Mesothelial cell of epicardium (in vitro differentiated cells): ENCODE measurements around the gene CD68. TPM values are rescaled to one million over a fixed set of nuclear protein-coding genes. Genes with fewer than 3 reads are reported as not detected.

Source experiments
- DNase-seq, 2 experiments: peaks; one replicate each; pipeline ENCODE4 v3.0.0; 2021; ENCODE audit warnings: low spot score in 2 of 2; ENCODE audit not compliant: unreplicated experiment in 2 of 2
- H3K27ac Mint-ChIP-seq: 2 replicates; pipeline ENCODE4 v1.8.0; 2021; ENCODE audit warnings: mixed read lengths
- H3K27me3 Mint-ChIP-seq: 2 replicates; pipeline ENCODE4 v1.8.0; 2021; ENCODE audit warnings: low read depth, mixed read lengths
- H3K36me3 Mint-ChIP-seq: 2 replicates; pipeline ENCODE4 v1.8.0; 2021; ENCODE audit warnings: mixed read lengths
- H3K4me1 Mint-ChIP-seq: 2 replicates; pipeline ENCODE4 v1.8.0; 2021; ENCODE audit warnings: mixed read lengths
- H3K4me3 Mint-ChIP-seq: 2 replicates; pipeline ENCODE4 v1.8.0; 2021; ENCODE audit warnings: mild to moderate bottlenecking, moderate library complexity, mixed read lengths
- H3K9me3 Mint-ChIP-seq: 2 replicates; pipeline ENCODE4 v1.8.0; 2021; ENCODE audit warnings: mixed read lengths
- total RNA-seq: library from RNA; stranded (reverse); gene quantifications from 3 replicates; pipeline ENCODE4 v1.2.1, GENCODE V29; 2021
- TF ChIP-seq, protein P1 (sequence below): fragments of 200-600 bp; sonication (generic); IDR thresholded peaks from one replicate; pipeline ENCODE4 v1.5.0; 2021; ENCODE audit warnings: antibody characterized with exemption; ENCODE audit not compliant: unreplicated experiment

The CD68 gene
- total RNA-seq, 1 donor from 2014 or later = 0.78 TPM

GRCh38 chr17:7610641-7611040 lies 31.2 kb downstream of the CD68 start:
- peaks cover 35% of the 10 kb centered on the region for H3K4me1 Mint-ChIP-seq
- H3K9me3 Mint-ChIP-seq = no peaks in the 10 kb centered on the region
- DNase-seq = no peak
- no peak overlapping the region for H3K27ac Mint-ChIP-seq
- TF ChIP-seq, protein P1, sequence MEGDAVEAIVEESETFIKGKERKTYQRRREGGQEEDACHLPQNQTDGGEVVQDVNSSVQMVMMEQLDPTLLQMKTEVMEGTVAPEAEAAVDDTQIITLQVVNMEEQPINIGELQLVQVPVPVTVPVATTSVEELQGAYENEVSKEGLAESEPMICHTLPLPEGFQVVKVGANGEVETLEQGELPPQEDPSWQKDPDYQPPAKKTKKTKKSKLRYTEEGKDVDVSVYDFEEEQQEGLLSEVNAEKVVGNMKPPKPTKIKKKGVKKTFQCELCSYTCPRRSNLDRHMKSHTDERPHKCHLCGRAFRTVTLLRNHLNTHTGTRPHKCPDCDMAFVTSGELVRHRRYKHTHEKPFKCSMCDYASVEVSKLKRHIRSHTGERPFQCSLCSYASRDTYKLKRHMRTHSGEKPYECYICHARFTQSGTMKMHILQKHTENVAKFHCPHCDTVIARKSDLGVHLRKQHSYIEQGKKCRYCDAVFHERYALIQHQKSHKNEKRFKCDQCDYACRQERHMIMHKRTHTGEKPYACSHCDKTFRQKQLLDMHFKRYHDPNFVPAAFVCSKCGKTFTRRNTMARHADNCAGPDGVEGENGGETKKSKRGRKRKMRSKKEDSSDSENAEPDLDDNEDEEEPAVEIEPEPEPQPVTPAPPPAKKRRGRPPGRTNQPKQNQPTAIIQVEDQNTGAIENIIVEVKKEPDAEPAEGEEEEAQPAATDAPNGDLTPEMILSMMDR = no peak
- H3K27me3 Mint-ChIP-seq = no peaks in the 10 kb centered on the region
- peaks cover 8% of the 10 kb centered on the region for H3K36me3 Mint-ChIP-seq
- no peak overlapping the region for H3K4me3 Mint-ChIP-seq

DNA sequence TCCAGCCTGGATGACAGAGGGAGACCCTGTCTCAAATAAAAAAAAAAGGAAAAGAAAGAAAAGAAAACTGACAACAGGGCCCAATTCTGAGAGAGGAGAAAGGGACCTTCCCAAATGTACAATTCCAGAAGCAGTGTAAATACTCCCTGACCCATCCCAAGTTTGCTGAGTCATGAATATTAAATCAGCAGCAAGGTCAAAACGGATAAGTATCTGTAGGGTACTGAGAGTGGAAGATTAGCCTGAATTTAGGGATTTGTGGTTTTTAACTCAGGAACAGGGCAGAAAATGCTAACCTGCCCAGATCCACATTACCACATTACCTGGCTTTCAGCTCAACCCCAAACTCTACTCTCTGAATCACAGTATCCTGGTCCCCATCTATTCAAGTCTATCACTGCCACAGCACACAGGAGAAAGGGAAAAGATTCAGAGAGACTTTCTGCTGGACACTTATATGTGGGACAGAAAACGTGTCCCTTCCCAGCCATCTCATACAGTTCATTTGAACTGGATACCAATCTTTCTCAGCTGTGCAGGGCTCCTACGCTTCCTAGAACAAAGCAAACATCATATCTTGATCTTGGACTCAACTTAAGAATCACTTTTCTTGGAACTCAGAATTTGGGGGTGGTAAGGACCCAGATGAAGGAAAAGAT lies 32.3 kb downstream of the CD68 start:
- no peak for DNase-seq
- Mint-ChIP-seq H3K36me3 (peaks cover 3% of the 10 kb centered on the region), H3K27me3 (no peaks in the 10 kb centered on the region), H3K4me3 (peak overlapping the region; percentile 88), H3K9me3 (no peaks in the 10 kb centered on the region), H3K27ac (peak overlapping the region; percentile 86), H3K4me1 (peaks cover 35% of the 10 kb centered on the region)
- TF ChIP-seq, protein P1 = no peak

DNA sequence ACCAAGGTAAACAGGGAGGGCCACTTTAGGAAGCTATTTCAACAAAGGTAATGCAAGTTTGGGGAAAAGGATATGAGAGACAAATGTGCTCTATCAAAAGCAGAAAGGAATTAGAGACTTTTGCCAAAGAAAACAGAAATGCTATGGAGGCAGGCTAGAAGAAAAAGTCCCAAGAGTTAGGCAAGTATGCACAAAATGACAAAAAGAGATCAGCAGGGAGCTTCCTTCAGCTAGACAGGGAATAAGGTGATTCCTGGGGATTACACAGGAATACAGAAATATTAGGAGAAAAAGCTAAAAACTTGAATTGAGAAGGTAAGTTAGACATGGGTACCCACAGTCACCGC lies 32.8 kb downstream of the CD68 start:
- no peaks in the 10 kb centered on the region for H3K9me3 Mint-ChIP-seq
- no peak for DNase-seq
- H3K27me3 Mint-ChIP-seq = no peaks in the 10 kb centered on the region
- H3K4me3 Mint-ChIP-seq = peak overlapping the region; percentile 88
- H3K4me1 Mint-ChIP-seq = peaks cover 35% of the 10 kb centered on the region
- H3K27ac Mint-ChIP-seq = peak overlapping the region; percentile 86
- TF ChIP-seq, protein P1 = no peak
- peaks cover 3% of the 10 kb centered on the region for H3K36me3 Mint-ChIP-seq

GRCh38 chr17:7613769-7614424 lies 34.5 kb downstream of the CD68 start:
- H3K27ac Mint-ChIP-seq = peak overlapping the region; percentile 90
- peaks cover 35% of the 10 kb centered on the region for H3K4me1 Mint-ChIP-seq
- H3K36me3 Mint-ChIP-seq = peaks cover 3% of the 10 kb centered on the region
- no peaks in the 10 kb centered on the region for H3K9me3 Mint-ChIP-seq
- no peak for DNase-seq
- peak overlapping the region; percentile 88 for H3K4me3 Mint-ChIP-seq
- TF ChIP-seq, protein P1 = no peak
- no peaks in the 10 kb centered on the region for H3K27me3 Mint-ChIP-seq

GRCh38 chr17:7614425-7615264 lies 35.2 kb downstream of the CD68 start, which contains the start of gene FXR2:
FXR2 (minus strand) TSS chr17:7614897; CDS start chr17:7614532, 365 bp downstream.
- Mint-ChIP-seq H3K27me3 (no peaks in the 10 kb centered on the region), H3K36me3 (peaks cover 3% of the 10 kb centered on the region), H3K4me1 (peaks cover 35% of the 10 kb centered on the region), H3K4me3 (peak within 1 kb of the TSS; percentile 88), H3K9me3 (no peaks in the 10 kb centered on the region), H3K27ac (peak within 1 kb of the TSS; percentile 94)
- TF ChIP-seq, protein P1 = peak; percentile 56
- DNase-seq = peak; percentile 99 to 100
